BJ (cell line): ENCODE measurements around the gene ADGB. TPM values are rescaled to one million over a fixed set of nuclear protein-coding genes. Genes with fewer than 3 reads are reported as not detected.
"Not testable (repeated sequence)": the region's sequence is repeated elsewhere in the genome, so short reads cannot be mapped to it uniquely, and the experiment has no call there.

Experiments used
- CTCF ChIA-PET: fragments of 350-600 bp; formaldehyde crosslinking; extraction: SDS; loops from one replicate; lab custom pipeline; 2021; ENCODE audit warnings: antibody characterized with exemption, inconsistent platforms; lab: Yijun Ruan, JAX
- POLR2A ChIA-PET: fragments of 300-600 bp; sonication (Branson Sonifier 250); formaldehyde crosslinking; extraction: SDS; loops from one replicate; lab custom pipeline; 2021; ENCODE audit warnings: antibody characterized with exemption; lab: Charles Lee
- DNase-seq: peaks from one replicate; pipeline ENCODE4 v3.0.0-alpha.2; 2011; ENCODE audit warnings: low read depth
- H3K27me3 ChIP-seq: 2 replicates; pipeline ENCODE4 v1.6.0; 2011; ENCODE audit warnings: low read length; ENCODE audit not compliant: control insufficient read depth, insufficient read depth
- H3K36me3 ChIP-seq: 2 replicates; pipeline ENCODE4 v1.5.1; 2011; ENCODE audit warnings: low read length; ENCODE audit not compliant: control insufficient read depth, insufficient read depth
- H3K4me3 ChIP-seq: 2 replicates; pipeline ENCODE4 v1.5.1; 2011; ENCODE audit warnings: low read depth, mild to moderate bottlenecking, control low read depth, low read length
- polyA minus RNA-seq: library from RNA; depleted of rRNA, polyadenylated mRNA; stranded (reverse); fragments of >200 nt; gene quantifications from 2 replicates; pipeline ENCODE4 v1.2.3, GENCODE V29; 2011; rRNA and poly(A)+ RNA removed
- polyA plus RNA-seq: library from polyadenylated mRNA; depleted of rRNA; stranded (reverse); fragments of >200 nt; gene quantifications from 2 replicates; pipeline ENCODE4 v1.2.3, GENCODE V29; 2011; rRNA removed
- TF ChIP-seq, protein P1 (sequence below): IDR thresholded peaks from 2 replicates; pipeline ENCODE4 v1.5.1; 2011; ENCODE audit warnings: low read depth, mild to moderate bottlenecking, control low read depth, inconsistent platforms, low read length, moderate library complexity; ENCODE audit not compliant: insufficient read depth

The ADGB gene
- polyA plus RNA-seq (not detected in 2 replicates), polyA minus RNA-seq (not detected in 2 replicates)

- peaks cover 1% of the 10 kb centered on the region for H3K27me3 ChIP-seq
- POLR2A ChIA-PET = no interaction called here
- CTCF ChIA-PET = interaction anchor here (1.4 kb wide), 1 partner anchor 14 kb away, joined by 5 read pairs; no protein-coding TSS in a partner anchor
- TF ChIP-seq, protein P1, sequence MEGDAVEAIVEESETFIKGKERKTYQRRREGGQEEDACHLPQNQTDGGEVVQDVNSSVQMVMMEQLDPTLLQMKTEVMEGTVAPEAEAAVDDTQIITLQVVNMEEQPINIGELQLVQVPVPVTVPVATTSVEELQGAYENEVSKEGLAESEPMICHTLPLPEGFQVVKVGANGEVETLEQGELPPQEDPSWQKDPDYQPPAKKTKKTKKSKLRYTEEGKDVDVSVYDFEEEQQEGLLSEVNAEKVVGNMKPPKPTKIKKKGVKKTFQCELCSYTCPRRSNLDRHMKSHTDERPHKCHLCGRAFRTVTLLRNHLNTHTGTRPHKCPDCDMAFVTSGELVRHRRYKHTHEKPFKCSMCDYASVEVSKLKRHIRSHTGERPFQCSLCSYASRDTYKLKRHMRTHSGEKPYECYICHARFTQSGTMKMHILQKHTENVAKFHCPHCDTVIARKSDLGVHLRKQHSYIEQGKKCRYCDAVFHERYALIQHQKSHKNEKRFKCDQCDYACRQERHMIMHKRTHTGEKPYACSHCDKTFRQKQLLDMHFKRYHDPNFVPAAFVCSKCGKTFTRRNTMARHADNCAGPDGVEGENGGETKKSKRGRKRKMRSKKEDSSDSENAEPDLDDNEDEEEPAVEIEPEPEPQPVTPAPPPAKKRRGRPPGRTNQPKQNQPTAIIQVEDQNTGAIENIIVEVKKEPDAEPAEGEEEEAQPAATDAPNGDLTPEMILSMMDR = no peak
- no peaks in the 10 kb centered on the region for H3K36me3 ChIP-seq
- H3K4me3 ChIP-seq = peak within 1 kb of the TSS; percentile 37
- DNase-seq = peak; percentile 7
Observed at GRCh38 chr6:146598772-146599405, at the start of gene ADGB. ADGB (plus strand) TSS chr6:146598972; CDS start chr6:146599041, 69 bp downstream.

DNA sequence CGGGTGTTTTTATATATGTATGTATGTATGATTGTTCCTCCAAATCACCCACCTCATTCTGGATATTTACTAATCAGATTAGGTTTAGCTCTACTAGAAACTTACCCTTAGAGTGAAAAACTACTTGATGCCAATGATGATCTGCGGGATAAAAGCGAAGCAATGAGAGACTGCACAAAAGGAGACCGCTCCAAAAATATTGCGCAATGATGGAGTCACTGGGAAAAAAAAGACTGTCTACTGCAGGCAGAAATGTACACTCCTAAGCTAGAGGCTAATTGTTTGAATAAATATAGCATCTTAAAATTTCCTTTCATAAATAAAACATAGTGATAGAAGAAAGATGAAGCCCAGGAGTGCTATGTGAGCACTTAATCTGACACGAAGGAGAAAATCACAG lies 47.9 kb upstream of the ADGB start:
- peaks cover 9% of the 10 kb centered on the region for H3K36me3 ChIP-seq
- TF ChIP-seq, protein P1 = no peak
- no peak overlapping the region for H3K4me3 ChIP-seq
- CTCF ChIA-PET = interaction anchor here (1.5 kb wide), 1 partner anchor 148 kb away, joined by 3 read pairs; no protein-coding TSS in a partner anchor
- no peak for DNase-seq
- H3K27me3 ChIP-seq = no peaks in the 10 kb centered on the region
- POLR2A ChIA-PET = interaction anchor here (0.7 kb wide), 1 partner anchor 1913 kb away, joined by 12 read pairs; no protein-coding TSS in a partner anchor

DNA sequence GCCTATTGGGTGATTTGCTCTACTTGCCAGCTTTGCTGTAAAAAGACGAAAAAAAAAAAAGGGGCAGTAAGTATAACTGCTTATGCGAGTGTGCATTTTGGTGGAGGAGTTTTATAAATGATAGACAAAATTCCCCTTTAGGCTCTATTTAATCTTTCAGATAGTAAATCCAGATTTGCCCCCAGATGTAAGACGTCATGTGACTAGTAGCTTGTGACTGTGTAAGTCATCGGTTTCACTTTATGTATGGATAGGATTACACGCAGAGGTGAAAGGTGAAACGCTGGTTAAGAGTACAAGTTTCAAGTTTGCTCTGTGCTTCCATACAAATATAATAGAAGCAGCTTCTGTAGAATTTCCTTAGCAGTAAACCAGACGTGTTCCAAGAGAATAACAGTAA lies 47.2 kb upstream of the ADGB start:
- ChIA-PET CTCF (interaction anchor here (0.6 to 1.5 kb wide), 3 partner anchors 8 to 147 kb away, joined by 3 to 4 read pairs (median 4); partner anchors contain the start of gene RAB32), POLR2A (interaction anchor here (0.7 kb wide), 1 partner anchor 1914 kb away, joined by 12 read pairs; no protein-coding TSS in a partner anchor)
- DNase-seq = no peak
- TF ChIP-seq, protein P1 = no peak
- H3K36me3 ChIP-seq = peaks cover 9% of the 10 kb centered on the region
- no peak overlapping the region for H3K4me3 ChIP-seq
- H3K27me3 ChIP-seq = no peaks in the 10 kb centered on the region

DNA sequence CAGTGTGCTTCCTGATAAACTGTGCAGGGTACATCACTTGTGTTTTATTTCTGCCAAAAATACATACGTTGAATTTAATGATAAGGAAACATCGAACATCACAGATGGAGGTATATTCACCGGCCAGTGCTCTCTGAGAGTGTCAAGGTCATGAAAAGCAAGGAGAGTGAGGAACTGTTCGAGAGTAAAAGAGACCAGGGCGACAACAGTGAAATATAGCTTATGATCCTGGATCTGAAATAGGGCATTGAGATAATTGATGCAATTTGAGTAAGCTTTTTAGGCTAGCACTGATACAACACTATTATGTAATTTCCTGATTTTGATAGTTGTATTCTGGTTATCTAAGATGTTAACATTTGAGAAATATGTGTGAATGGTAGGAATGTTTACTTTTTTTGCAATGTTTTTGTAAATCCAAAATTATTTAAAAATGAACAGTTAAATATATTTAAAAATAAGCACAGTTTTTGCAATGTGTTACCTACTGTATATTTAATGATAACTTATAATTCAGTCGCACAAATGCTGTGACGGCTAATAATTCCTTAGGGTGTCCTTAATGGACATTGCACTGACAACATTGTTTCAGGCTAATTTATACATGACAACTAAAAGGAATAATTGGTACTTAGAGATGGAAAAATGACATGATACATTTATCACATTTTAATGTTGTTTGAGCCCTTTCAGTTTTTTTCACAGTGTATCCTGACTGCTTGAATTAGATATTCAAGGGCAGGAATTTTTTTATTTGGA lies 45.2 kb upstream of the ADGB start:
- ChIA-PET POLR2A (no interaction called here), CTCF (no interaction called here)
- TF ChIP-seq, protein P1 = no peak
- no peak for DNase-seq
- no peak overlapping the region for H3K4me3 ChIP-seq
- peaks cover 9% of the 10 kb centered on the region for H3K36me3 ChIP-seq
- no peaks in the 10 kb centered on the region for H3K27me3 ChIP-seq

DNA sequence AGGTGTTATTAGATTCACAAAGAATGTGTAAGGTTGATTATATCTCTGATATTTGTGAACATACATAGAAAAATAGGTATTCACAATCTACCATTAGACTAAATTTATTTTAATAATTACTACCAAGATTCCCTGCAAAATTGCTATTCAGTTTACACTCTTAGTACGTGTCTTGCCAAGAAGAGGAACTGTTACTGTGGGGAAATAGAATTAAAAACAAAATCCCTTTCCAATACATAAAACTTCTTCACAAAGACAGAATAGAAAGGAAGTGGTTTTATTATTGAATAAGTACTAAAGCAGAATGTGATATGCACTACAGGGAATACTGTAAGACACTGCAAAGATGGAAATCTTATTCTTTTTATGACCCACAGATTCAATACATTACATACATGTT lies 38.2 kb upstream of the ADGB start:
- no peak for DNase-seq
- no peaks in the 10 kb centered on the region for H3K36me3 ChIP-seq
- no peak overlapping the region for H3K4me3 ChIP-seq
- TF ChIP-seq, protein P1 = no peak
- POLR2A ChIA-PET = no interaction called here
- CTCF ChIA-PET = no interaction called here
- H3K27me3 ChIP-seq = no peaks in the 10 kb centered on the region

DNA sequence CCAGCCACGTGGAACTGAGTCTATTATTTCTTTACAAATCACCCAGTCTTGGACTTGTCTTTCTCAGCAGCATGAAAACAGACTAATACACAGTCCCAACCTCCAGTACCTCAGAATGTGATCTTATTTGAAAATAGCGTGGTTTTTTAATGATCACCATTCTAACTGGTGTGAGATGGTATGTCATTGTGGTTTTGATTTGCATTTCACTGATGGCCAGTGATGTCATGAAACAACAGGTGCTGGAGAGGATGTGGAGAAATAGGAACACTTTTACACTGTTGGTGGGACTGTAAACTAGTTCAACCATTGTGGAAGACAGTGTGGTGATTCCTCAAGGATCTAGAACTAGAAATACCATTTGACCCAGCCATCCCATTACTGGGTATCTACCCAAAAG lies 32.1 kb upstream of the ADGB start:
- POLR2A ChIA-PET, H3K27me3 ChIP-seq, DNase-seq, CTCF ChIA-PET, H3K36me3 ChIP-seq, H3K4me3 ChIP-seq: not testable (repeated sequence)

DNA sequence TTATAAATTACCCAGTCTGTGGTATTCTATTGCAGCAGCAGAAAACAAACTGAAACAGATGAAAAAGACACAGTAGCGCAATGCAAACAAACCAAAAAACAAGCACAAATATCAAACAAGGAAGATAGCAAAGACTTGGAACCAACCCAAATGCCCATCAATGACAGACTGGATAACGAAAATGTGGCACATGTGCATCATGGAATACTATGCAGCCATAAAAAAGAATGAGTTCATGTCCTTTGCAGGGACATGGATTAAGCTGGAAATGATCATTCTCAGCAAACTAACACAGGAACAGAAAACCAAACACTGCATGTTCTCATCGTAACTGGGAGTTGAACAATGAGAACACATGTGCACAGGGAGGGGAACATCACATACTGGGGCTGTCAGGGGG lies 30.2 kb upstream of the ADGB start:
- H3K36me3 ChIP-seq, H3K27me3 ChIP-seq, POLR2A ChIA-PET, H3K4me3 ChIP-seq, CTCF ChIA-PET, DNase-seq: not testable (repeated sequence)
